ENCODE results near the gene TIGD3.

The TIGD3 gene

DNA sequence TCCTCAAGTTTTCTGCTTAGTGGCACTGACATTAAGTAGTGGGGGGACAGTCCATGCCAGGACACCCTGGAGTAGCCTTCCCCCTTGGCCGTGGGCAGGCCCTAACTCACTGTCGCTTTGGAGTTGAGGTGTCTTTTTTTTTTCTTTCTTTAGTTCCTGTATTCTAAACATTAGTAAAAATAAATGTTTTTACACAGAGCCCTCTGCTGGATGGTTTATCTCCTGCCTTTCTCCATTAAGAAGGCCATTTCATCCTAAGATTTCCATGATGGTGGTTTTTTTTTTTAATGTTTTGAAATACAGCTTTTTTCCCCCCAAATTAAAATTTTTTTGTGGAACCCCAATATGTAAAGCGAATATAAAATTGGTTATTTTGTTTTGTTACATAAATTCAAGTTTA is 1.8 kb upstream of the TIGD3 start:
- H2AFZ ChIP-seq (ENCODE audit: low read length), result no peak overlapping the region
- DNase-seq, result no peak
- no peaks in the 10 kb centered on the region for H3K9me3 ChIP-seq (replicated peaks; ENCODE audit: insufficient read depth, low read length)
- no peak overlapping the region for H3K4me3 ChIP-seq (ENCODE audit: low read length)
- H3F3A ChIP-seq (ENCODE audit: insufficient read depth, low read length), result peaks cover 20% of the 10 kb centered on the region
- H3K27ac ChIP-seq (ENCODE audit: low read length), result no peak overlapping the region
- no peak overlapping the region for H3K9ac ChIP-seq (ENCODE audit: low read length)
- TF ChIP-seq, protein P1, sequence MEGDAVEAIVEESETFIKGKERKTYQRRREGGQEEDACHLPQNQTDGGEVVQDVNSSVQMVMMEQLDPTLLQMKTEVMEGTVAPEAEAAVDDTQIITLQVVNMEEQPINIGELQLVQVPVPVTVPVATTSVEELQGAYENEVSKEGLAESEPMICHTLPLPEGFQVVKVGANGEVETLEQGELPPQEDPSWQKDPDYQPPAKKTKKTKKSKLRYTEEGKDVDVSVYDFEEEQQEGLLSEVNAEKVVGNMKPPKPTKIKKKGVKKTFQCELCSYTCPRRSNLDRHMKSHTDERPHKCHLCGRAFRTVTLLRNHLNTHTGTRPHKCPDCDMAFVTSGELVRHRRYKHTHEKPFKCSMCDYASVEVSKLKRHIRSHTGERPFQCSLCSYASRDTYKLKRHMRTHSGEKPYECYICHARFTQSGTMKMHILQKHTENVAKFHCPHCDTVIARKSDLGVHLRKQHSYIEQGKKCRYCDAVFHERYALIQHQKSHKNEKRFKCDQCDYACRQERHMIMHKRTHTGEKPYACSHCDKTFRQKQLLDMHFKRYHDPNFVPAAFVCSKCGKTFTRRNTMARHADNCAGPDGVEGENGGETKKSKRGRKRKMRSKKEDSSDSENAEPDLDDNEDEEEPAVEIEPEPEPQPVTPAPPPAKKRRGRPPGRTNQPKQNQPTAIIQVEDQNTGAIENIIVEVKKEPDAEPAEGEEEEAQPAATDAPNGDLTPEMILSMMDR (IDR thresholded peaks at IDR 0.05; ENCODE audit: low read length), result no peak
- no peaks in the 10 kb centered on the region for H3K27me3 ChIP-seq (replicated peaks; ENCODE audit: insufficient read depth, low read length)
- no peaks in the 10 kb centered on the region for H3K9me2 ChIP-seq (replicated peaks; ENCODE audit: insufficient read depth, low read length)
- peaks cover 11% of the 10 kb centered on the region; the same call in 1 of the 2 replicates for H3K4me1 ChIP-seq (ENCODE audit: low read length)
- H3K79me2 ChIP-seq (ENCODE audit: low read length), result no peaks in the 10 kb centered on the region
- no peaks in the 10 kb centered on the region for H4K20me1 ChIP-seq (ENCODE audit: insufficient read depth, low read length)
- no peak overlapping the region for H3K4me2 ChIP-seq (ENCODE audit: low read depth, low read length)
- H3K36me3 ChIP-seq (replicated peaks; ENCODE audit: insufficient read depth, low read length), result 0 out of 2 replicates have a peak, but pooled peaks cover 3% of the 10 kb centered on the region

DNA sequence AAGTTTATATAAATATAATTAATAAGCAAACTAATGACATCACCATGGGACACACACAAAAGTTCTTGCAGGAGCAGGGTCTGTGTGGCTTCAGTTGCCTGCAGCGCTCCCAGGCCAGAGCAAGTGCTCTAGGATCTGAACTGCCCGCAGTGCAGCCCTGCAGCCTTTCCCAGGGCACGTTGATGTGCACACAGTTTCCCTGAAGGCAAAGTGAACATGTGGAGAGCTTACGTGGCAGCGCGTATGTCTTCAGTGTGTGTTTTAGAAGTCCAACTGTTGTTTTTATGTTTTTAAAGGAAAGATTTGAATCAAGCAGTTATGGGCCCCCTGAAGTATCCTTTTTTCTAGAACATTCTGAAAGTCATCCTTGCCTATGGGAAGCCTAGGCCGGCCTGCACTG is 1.2 kb upstream of the TIGD3 start:
- Histone ChIP-seq H3F3A (ENCODE audit: insufficient read depth, low read length) (peaks cover 20% of the 10 kb centered on the region), H3K9me2 (replicated peaks; ENCODE audit: insufficient read depth, low read length) (no peaks in the 10 kb centered on the region), H3K4me2 (ENCODE audit: low read depth, low read length) (no peak overlapping the region), H4K20me1 (ENCODE audit: insufficient read depth, low read length) (no peaks in the 10 kb centered on the region), H3K4me3 (ENCODE audit: low read length) (no peak overlapping the region), H3K4me1 (ENCODE audit: low read length) (peaks cover 11% of the 10 kb centered on the region; the same call in 1 of the 2 replicates), H3K36me3 (replicated peaks; ENCODE audit: insufficient read depth, low read length) (0 out of 2 replicates have a peak, but pooled peaks cover 3% of the 10 kb centered on the region), H2AFZ (ENCODE audit: low read length) (no peak overlapping the region), H3K9ac (ENCODE audit: low read length) (no peak overlapping the region), H3K9me3 (replicated peaks; ENCODE audit: insufficient read depth, low read length) (no peaks in the 10 kb centered on the region), H3K79me2 (ENCODE audit: low read length) (no peaks in the 10 kb centered on the region), H3K27me3 (replicated peaks; ENCODE audit: insufficient read depth, low read length) (no peaks in the 10 kb centered on the region), H3K27ac (ENCODE audit: low read length) (no peak overlapping the region)
- TF ChIP-seq EZH2phosphoT487 (IDR thresholded peaks at IDR 0.05; ENCODE audit: low read length), result no peak
- no peak for TF ChIP-seq EZH2 (optimal IDR thresholded peaks at IDR 0.05; ENCODE audit: low read depth, low read length)
- TF ChIP-seq, protein P1 (IDR thresholded peaks at IDR 0.05; ENCODE audit: low read length), result no peak
- DNase-seq, result no peak

DNA sequence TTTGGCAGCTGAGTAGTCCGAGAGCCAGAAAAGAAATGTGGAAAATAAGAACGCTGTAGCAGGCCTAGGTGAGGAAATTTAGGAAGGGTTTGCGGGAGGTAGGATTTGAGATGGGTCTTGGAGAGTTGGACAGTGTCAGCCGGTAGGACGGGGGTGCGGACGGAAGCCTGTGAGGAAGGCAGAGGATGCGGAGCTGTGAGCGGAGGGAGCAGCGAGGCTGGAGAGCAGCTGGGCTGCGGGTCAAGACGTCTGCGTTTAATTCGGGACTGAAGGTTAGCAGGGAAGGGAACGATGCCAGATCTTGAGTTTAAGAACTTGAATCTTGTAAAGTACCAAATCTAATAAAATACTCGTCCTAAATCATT is 669 bp upstream of the TIGD3 start:
- Histone ChIP-seq H3K9me2 (replicated peaks; ENCODE audit: insufficient read depth, low read length) (no peaks in the 10 kb centered on the region), H2AFZ (ENCODE audit: low read length) (peak overlapping the region; percentile 61; the same call in 1 of the 2 replicates), H3K4me2 (ENCODE audit: low read depth, low read length) (peak overlapping the region; percentile 74), H3K27me3 (replicated peaks; ENCODE audit: insufficient read depth, low read length) (no peaks in the 10 kb centered on the region), H3K4me3 (ENCODE audit: low read length) (peak overlapping the region; percentile 58), H3K27ac (ENCODE audit: low read length) (no peak overlapping the region), H3F3A (ENCODE audit: insufficient read depth, low read length) (peaks cover 18% of the 10 kb centered on the region), H4K20me1 (ENCODE audit: insufficient read depth, low read length) (no peaks in the 10 kb centered on the region), H3K9me3 (replicated peaks; ENCODE audit: insufficient read depth, low read length) (no peaks in the 10 kb centered on the region), H3K4me1 (ENCODE audit: low read length) (peaks cover 11% of the 10 kb centered on the region; the same call in 1 of the 2 replicates), H3K79me2 (ENCODE audit: low read length) (no peaks in the 10 kb centered on the region), H3K36me3 (replicated peaks; ENCODE audit: insufficient read depth, low read length) (no peaks in the 10 kb centered on the region), H3K9ac (ENCODE audit: low read length) (peak overlapping the region; percentile 19; the same call in 1 of the 2 replicates)
- TF ChIP-seq, protein P1 (IDR thresholded peaks at IDR 0.05; ENCODE audit: low read length), result no peak
- TF ChIP-seq EZH2 (optimal IDR thresholded peaks at IDR 0.05; ENCODE audit: low read depth, low read length), result no peak
- no peak for TF ChIP-seq EZH2phosphoT487 (IDR thresholded peaks at IDR 0.05; ENCODE audit: low read length)
- DNase-seq, result no peak

Measured in MM.1S (cell line).